GM19193 (cell line): Measurements from ENCODE around the gene VPS37D.

Source experiments
- POLR2A ChIP-seq: IDR thresholded peaks from 4 replicates; pipeline ENCODE4 v1.6.1; 2011; ENCODE audit not compliant: insufficient read depth, insufficient read length; ENCODE audit errors: extremely low read depth

Gene VPS37D

DNA sequence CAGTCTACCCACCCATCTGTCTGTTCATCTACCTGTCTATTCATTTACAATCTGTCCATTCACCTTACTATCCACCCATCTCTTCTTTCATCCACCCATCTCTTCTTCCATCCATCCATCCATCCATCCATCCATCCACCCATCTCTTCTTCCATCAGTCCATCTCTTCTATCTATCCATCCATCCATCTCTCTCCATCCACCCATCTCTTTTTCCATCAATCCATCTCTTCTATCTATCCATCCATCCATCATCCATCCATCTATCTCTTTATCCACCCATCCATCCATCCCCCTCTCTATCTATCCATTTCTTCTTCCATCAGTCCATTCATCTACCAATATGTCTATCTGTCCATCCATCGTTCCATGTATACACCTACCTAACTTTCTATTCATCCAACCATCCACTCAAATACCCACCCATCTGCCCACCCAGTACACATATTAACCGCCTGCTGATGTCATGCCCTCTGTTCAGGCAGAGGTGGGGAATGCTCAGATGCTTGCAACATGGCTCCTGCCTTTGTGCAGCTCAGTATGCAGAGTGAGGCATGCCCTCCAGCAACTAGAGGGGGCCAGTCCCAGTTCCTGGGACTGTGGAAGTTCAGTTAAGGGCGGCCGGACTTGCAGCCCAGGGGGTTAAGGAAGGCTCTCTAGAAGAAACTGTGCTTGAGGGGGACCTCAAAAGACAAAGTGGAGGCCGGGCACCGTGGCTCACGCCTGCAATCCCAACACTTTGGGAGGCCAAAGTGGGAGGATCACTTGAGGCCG lies 32.0 kb upstream of the VPS37D start:
- TF ChIP-seq POLR2A: no peak

- TF ChIP-seq POLR2A: no peak
Observed at GRCh38 chr7:73638911-73639310, 28.7 kb upstream of the VPS37D start.

DNA sequence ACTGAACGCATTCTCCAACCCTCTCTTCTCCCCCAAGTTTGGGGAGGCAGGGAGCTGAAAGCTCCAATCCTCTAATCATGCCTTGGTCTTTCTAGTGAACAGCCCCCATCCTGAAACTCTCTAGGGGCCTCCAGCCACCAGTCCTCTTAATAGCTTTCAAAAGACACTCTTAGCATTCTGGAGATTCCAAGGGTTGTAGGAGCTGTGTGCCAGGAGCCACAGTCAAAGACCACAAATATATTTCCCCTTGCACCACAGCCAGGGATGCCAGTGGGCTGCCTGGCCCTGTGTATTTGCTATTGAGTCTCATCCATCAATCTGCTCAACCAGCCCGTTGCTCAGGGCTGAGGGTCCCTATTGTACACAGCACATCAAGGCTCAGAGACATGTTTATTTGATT lies 24.8 kb upstream of the VPS37D start:
- TF ChIP-seq POLR2A: no peak

DNA sequence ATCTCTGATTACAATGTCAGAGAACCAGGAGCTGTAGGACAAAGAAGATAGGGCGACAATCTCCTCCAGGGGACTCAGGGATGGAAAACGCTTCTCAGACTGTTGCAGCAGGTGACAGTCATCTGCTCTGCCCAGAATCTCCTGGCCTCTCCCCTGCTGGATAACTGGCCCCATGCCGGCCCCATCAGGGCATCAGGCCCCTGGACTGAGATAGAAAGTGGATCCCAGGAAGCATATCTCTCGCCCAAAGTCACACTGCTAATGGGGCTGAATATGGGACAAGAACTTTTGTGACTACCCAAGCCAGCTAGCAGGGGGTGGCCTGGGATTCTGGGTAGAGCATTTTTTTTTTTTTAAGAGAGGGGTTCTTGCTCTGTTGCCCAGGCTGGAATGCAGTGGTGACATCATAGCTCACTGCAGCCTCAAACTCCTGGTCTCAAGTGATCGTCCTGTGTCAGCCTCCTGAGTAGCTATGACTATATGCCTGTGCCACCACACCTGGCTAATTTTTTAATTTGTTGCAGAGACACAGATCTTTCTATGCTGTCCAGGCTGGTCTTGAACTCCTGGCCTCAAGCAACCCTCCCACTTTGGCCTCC lies 22.8 kb upstream of the VPS37D start:
- TF ChIP-seq POLR2A: no peak

DNA sequence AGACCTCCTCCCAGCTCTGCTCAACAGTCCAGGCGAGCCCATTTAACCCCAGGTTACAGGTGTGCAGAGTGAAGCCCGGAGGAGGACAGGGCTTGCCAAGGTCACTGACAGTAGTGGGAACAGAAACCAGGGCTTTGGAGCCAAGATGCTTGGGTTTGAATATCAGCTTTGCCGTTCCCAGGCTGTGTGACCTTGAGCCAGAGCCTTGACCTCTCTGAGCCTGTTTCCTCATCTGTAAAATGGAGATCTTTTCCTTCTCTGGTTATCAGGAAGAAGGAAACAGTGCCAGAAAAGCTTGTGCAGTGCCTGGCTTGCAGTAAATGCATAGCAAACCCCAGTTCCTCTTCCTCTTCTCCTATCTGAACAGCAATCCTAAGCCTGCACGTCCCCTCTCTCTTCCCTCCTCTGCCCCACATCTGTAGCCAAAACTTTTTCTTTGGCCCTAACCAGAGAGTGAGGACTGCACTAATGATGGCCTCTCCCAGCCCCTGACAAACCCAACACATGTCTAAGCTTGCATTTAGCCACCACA lies 21.9 kb upstream of the VPS37D start:
- TF ChIP-seq POLR2A: no peak

- TF ChIP-seq POLR2A: no peak
Observed at GRCh38 chr7:73646785-73647724, 20.6 kb upstream of the VPS37D start.

- TF ChIP-seq POLR2A: no peak
Observed at GRCh38 chr7:73647725-73648592, 19.7 kb upstream of the VPS37D start.

DNA sequence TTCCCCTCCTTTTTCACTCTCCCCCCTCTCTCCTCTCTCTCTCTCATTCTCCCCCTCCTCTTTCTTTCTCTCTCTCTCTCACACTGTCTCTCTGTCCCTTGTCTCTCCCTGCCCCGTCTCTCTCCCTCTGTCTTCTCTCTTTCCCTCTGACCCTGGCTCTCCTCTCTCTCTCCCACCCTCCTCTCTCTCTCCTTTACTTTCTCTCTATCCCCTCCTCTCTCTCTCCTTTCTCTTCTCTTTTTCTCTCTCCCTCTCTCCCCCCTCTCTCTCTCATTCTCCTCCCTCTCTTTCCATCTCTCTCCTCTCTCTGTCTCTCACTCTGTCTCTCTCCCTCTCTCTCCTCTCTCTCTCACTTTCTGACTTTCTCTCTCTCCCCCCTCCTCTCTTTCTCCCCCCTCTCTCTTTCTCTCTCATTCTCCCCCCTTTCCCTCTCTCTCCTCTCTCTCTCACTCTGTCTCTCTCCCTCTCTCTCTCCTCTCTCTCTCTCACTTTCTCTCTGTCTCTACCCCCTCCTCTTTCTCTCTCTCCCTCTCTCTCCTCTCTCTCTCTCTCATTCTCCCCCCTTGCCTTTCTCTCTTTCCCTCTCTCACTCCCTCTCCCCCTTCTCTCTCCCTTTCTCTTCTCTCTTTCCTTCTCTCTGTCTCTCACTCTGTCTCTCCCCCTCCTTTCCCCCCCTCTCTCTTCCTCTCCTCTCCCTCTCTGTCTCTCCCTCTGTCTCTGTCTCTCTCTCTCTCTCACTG lies 18.9 kb upstream of the VPS37D start:
- TF ChIP-seq POLR2A: no peak

- no peak for TF ChIP-seq POLR2A
Observed at GRCh38 chr7:73649576-73649975, 18.1 kb upstream of the VPS37D start.

DNA sequence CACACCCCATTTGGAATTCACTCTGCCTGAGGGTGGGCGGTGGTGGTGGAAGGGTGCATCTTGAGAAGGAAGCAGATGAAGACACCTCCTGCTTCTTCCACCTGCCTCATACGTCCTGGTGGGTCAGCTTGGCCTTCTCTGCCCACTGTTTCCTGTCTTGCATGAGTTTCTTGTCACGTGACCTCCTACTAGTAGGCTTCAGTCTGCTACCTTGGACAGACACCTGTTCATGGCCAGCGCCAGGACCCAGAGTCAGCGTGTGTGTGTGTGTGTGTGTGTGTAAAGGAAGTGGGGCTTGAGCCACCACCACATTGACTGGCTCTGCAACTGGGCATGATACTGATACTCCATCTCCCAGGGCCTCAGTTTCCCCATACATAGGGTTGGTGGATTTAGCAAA lies 17.1 kb upstream of the VPS37D start:
- TF ChIP-seq POLR2A: no peak

- TF ChIP-seq POLR2A: no peak
Observed at GRCh38 chr7:73652541-73652949, 15.1 kb upstream of the VPS37D start.

DNA sequence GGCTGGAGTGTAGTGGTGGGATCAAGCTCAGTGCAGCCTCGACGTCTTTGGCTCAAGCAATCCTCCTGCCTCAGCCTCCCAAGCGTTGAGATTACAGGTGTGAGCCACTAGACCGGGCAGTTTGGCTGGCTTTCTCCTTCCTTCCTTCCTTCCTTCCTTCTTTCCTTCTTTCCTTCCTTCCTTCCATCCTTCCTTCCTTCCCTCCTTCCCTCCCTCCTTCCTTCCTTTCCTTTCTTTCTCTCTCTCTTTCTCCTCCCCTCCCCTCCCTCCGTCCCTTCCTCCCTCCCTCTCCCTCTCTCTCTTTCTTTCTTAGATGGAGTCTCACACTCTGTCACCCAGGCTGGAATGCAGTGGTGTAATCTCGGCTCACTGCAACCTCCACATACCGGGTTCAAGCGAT lies 7.6 kb upstream of the VPS37D start:
- TF ChIP-seq POLR2A: no peak

- no peak for TF ChIP-seq POLR2A
Observed at GRCh38 chr7:73663033-73663432, 4.6 kb upstream of the VPS37D start.
